Cardiac muscle cell (in vitro differentiated cells and primary cell): ENCODE data around the gene PATL1. TPM values are rescaled to one million over a fixed set of nuclear protein-coding genes. Genes with fewer than 3 reads are reported as not detected.
"Not testable (repeated sequence)": the region's sequence is repeated elsewhere in the genome, so short reads cannot be mapped to it uniquely, and the experiment has no call there.

Experiments
- DNase-seq, 2 donors: peaks; one replicate each; pipeline versions ENCODE4 v3.0.0 to v3.0.0-alpha.2; 2010 to 2017; ENCODE audit warnings: low read depth in 1 of 2, low spot score in 1 of 2
- H3K27ac ChIP-seq: fragments of 200-600 bp; sonication (generic); 2 replicates; pipeline ENCODE4 v1.5.1; 2016
- H3K27me3 ChIP-seq: fragments of 200-600 bp; sonication (generic); 2 replicates; pipeline ENCODE4 v1.6.0; 2016; ENCODE audit warnings: control low read depth
- H3K36me3 ChIP-seq: fragments of 200-600 bp; sonication (generic); 2 replicates; pipeline ENCODE4 v1.5.1; 2016; ENCODE audit warnings: control low read depth
- H3K4me1 ChIP-seq: fragments of 200-600 bp; sonication (generic); 2 replicates; pipeline ENCODE4 v1.8.1; 2017; ENCODE audit warnings: low read depth, mild to moderate bottlenecking, mixed run types
- H3K4me3 ChIP-seq: fragments of 200-600 bp; sonication (generic); 2 replicates; pipeline ENCODE4 v1.5.1; 2016; ENCODE audit warnings: mild to moderate bottlenecking
- H3K9me3 ChIP-seq: fragments of 200-600 bp; sonication (generic); 2 replicates; pipeline ENCODE4 v1.5.1; 2017; ENCODE audit warnings: low read depth, mild to moderate bottlenecking, control low read depth
- CTCF ChIP-seq: IDR thresholded peaks from 2 replicates; pipeline ENCODE4 v1.5.1; 2012; ENCODE audit warnings: low read depth, mild to moderate bottlenecking, low read length
- polyA plus RNA-seq: library from polyadenylated mRNA; unstranded; fragments of >200 nt; fragmentation: Nextera tagmentation; extraction: Ambion mirVana; gene quantifications from 2 replicates; pipeline ENCODE4 v1.2.1, GENCODE V29; 2016
- total RNA-seq: library from RNA; depleted of rRNA; stranded (reverse); fragments of >200 nt; gene quantifications from 2 replicates; pipeline ENCODE4 v1.2.3, GENCODE V29; 2016

PATL1 gene
- total and polyA plus RNA-seq, 2 experiments from 2014 or later = 10.9 to 11.4 TPM

GRCh38 chr11:59644528-59644927 is 24.3 kb downstream of the PATL1 start:
- no peak overlapping the region for H3K4me3 ChIP-seq
- no peaks in the 10 kb centered on the region for H3K27me3 ChIP-seq
- peaks cover 78% of the 10 kb centered on the region for H3K36me3 ChIP-seq
- no peak for DNase-seq
- no peak for TF ChIP-seq CTCF
- no peak overlapping the region for H3K27ac ChIP-seq
- no peaks in the 10 kb centered on the region for H3K9me3 ChIP-seq
- no peaks in the 10 kb centered on the region for H3K4me1 ChIP-seq

- Histone ChIP-seq H3K4me1 (no peaks in the 10 kb centered on the region), H3K27ac (no peak overlapping the region), H3K9me3 (no peaks in the 10 kb centered on the region), H3K4me3 (no peak overlapping the region), H3K36me3 (peaks cover 78% of the 10 kb centered on the region), H3K27me3 (no peaks in the 10 kb centered on the region)
- DNase-seq = no peak
- no peak for TF ChIP-seq CTCF
Measured at GRCh38 chr11:59643390-59643789, 25.4 kb downstream of the PATL1 start.

GRCh38 chr11:59641156-59641555 is 27.7 kb downstream of the PATL1 start:
- no peak for TF ChIP-seq CTCF
- DNase-seq = no peak
- no peaks in the 10 kb centered on the region for H3K9me3 ChIP-seq

GRCh38 chr11:59630493-59630892 is 38.3 kb downstream of the PATL1 start:
- no peak overlapping the region for H3K27ac ChIP-seq
- H3K4me3 ChIP-seq = no peak overlapping the region
- no peaks in the 10 kb centered on the region for H3K9me3 ChIP-seq
- H3K36me3 ChIP-seq = no peaks in the 10 kb centered on the region
- peaks cover 6% of the 10 kb centered on the region for H3K4me1 ChIP-seq
- no peak for TF ChIP-seq CTCF
- H3K27me3 ChIP-seq = no peaks in the 10 kb centered on the region
- DNase-seq = no peak

More at GRCh38 chr11:59641156-59641555, 27.7 kb downstream of the PATL1 start:
- no peaks in the 10 kb centered on the region for H3K27me3 ChIP-seq
- H3K27ac ChIP-seq = no peak overlapping the region
- no peaks in the 10 kb centered on the region for H3K4me1 ChIP-seq
- peaks cover 78% of the 10 kb centered on the region for H3K36me3 ChIP-seq
- no peak overlapping the region for H3K4me3 ChIP-seq

- H3K9me3 ChIP-seq = no peaks in the 10 kb centered on the region
- no peak overlapping the region for H3K27ac ChIP-seq
- H3K4me3 ChIP-seq = no peak overlapping the region
- H3K27me3 ChIP-seq = no peaks in the 10 kb centered on the region
- H3K36me3 ChIP-seq = no peaks in the 10 kb centered on the region
- no peak for DNase-seq
- peaks cover 6% of the 10 kb centered on the region for H3K4me1 ChIP-seq
- TF ChIP-seq CTCF = no peak
Measured at GRCh38 chr11:59629996-59630395, 38.8 kb downstream of the PATL1 start.

GRCh38 chr11:59626969-59627368 is 41.9 kb downstream of the PATL1 start:
- not testable (repeated sequence) for H3K36me3 ChIP-seq, H3K27me3 ChIP-seq, H3K9me3 ChIP-seq, H3K4me1 ChIP-seq, H3K4me3 ChIP-seq, H3K27ac ChIP-seq
- DNase-seq = peak in 1 of 2 donors; percentile 22
- peak; percentile 27 for TF ChIP-seq CTCF
